ENCODE data around the gene ETV5.

ETV5 gene

GRCh38 chr3:186138272-186138981, 29.5 kb upstream of the ETV5 start:
- ChIA-PET POLR2A (no interaction called here), CTCF (no interaction called here)
- no peak for DNase-seq (ENCODE audit: extremely low spot score)
- TF ChIP-seq FOXA1 (IDR thresholded peaks at IDR 0.05) (no peak), NFRKB (IDR thresholded peaks at IDR 0.05) (no peak)

GRCh38 chr3:186137051-186137685, 28.3 kb upstream of the ETV5 start:
- DNase-seq (ENCODE audit: extremely low spot score): no peak
- ChIA-PET POLR2A (no interaction called here), CTCF (interaction anchor here (0.5 to 0.6 kb wide), 2 partner anchors 21 to 478 kb away, joined by 3 to 5 read pairs; no protein-coding TSS in a partner anchor)
- TF ChIP-seq SUZ12 (IDR thresholded peaks at IDR 0.05) (no peak), L3MBTL2 (conservative IDR thresholded peaks at IDR 0.05) (no peak), LEF1 (IDR thresholded peaks at IDR 0.05; ENCODE audit: borderline replicate concordance) (no peak), BHLHE40 (IDR thresholded peaks at IDR 0.05; ENCODE audit: borderline replicate concordance) (no peak), SP1 (IDR thresholded peaks at IDR 0.05) (no peak), ARNT (IDR thresholded peaks at IDR 0.05) (no peak), CTBP1 (IDR thresholded peaks at IDR 0.05; ENCODE audit: borderline replicate concordance) (no peak), ZNF384 (IDR thresholded peaks at IDR 0.05) (no peak), PKNOX1 (IDR thresholded peaks at IDR 0.05) (no peak), FOXA1 (IDR thresholded peaks at IDR 0.05) (no peak), TARDBP (IDR thresholded peaks at IDR 0.05) (no peak)

GRCh38 chr3:186133980-186134379, 25.1 kb upstream of the ETV5 start:
- no peak for DNase-seq (ENCODE audit: extremely low spot score)
- ChIA-PET POLR2A (no interaction called here), CTCF (no interaction called here)
- TF ChIP-seq BHLHE40 (IDR thresholded peaks at IDR 0.05; ENCODE audit: borderline replicate concordance): no peak
- TF ChIP-seq HDGF (IDR thresholded peaks at IDR 0.05; ENCODE audit: borderline replicate concordance): no peak
- no peak for TF ChIP-seq TARDBP (IDR thresholded peaks at IDR 0.05)
- no peak for TF ChIP-seq L3MBTL2 (conservative IDR thresholded peaks at IDR 0.05)
- no peak for TF ChIP-seq SUZ12 (IDR thresholded peaks at IDR 0.05)
- TF ChIP-seq ELF4 (IDR thresholded peaks at IDR 0.05): no peak
- no peak for TF ChIP-seq PKNOX1 (IDR thresholded peaks at IDR 0.05)
- TF ChIP-seq FOXM1 (IDR thresholded peaks at IDR 0.05; ENCODE audit: borderline replicate concordance): no peak
- TF ChIP-seq FOXK2 (IDR thresholded peaks at IDR 0.05): no peak
- TF ChIP-seq SP1 (IDR thresholded peaks at IDR 0.05): no peak
- no peak for TF ChIP-seq NFRKB (IDR thresholded peaks at IDR 0.05)
- TF ChIP-seq ZNF384 (IDR thresholded peaks at IDR 0.05): no peak

- no peak for DNase-seq (ENCODE audit: extremely low spot score)
- ChIA-PET POLR2A (no interaction called here), CTCF (no interaction called here)
- TF ChIP-seq BHLHE40 (IDR thresholded peaks at IDR 0.05; ENCODE audit: borderline replicate concordance): no peak
- no peak for TF ChIP-seq NFRKB (IDR thresholded peaks at IDR 0.05)
- TF ChIP-seq ELF4 (IDR thresholded peaks at IDR 0.05): no peak
- TF ChIP-seq FOXA1 (IDR thresholded peaks at IDR 0.05): no peak
These were observed 23.6 kb upstream of the ETV5 start for GRCh38 chr3:186132487-186132886.

GRCh38 chr3:186129206-186129605, 20.3 kb upstream of the ETV5 start:
- CTCF ChIA-PET: no interaction called here
- no peak for TF ChIP-seq FOXK2 (IDR thresholded peaks at IDR 0.05)
- TF ChIP-seq CTBP1 (IDR thresholded peaks at IDR 0.05; ENCODE audit: borderline replicate concordance): no peak
- TF ChIP-seq PKNOX1 (IDR thresholded peaks at IDR 0.05): no peak
- TF ChIP-seq SUZ12 (IDR thresholded peaks at IDR 0.05): no peak
- TF ChIP-seq LEF1 (IDR thresholded peaks at IDR 0.05; ENCODE audit: borderline replicate concordance): no peak
- TF ChIP-seq HDGF (IDR thresholded peaks at IDR 0.05; ENCODE audit: borderline replicate concordance): no peak
- TF ChIP-seq BHLHE40 (IDR thresholded peaks at IDR 0.05; ENCODE audit: borderline replicate concordance): no peak
- no peak for TF ChIP-seq TARDBP (IDR thresholded peaks at IDR 0.05)
- no peak for TF ChIP-seq FOXM1 (IDR thresholded peaks at IDR 0.05; ENCODE audit: borderline replicate concordance)
- no peak for TF ChIP-seq ARNT (IDR thresholded peaks at IDR 0.05)
- no peak for TF ChIP-seq NFRKB (IDR thresholded peaks at IDR 0.05)
- no peak for TF ChIP-seq SP1 (IDR thresholded peaks at IDR 0.05)
- no peak for TF ChIP-seq L3MBTL2 (conservative IDR thresholded peaks at IDR 0.05)
- no peak for TF ChIP-seq ELF4 (IDR thresholded peaks at IDR 0.05)
- TF ChIP-seq FOXA1 (IDR thresholded peaks at IDR 0.05): no peak
- no peak for TF ChIP-seq ZNF384 (IDR thresholded peaks at IDR 0.05)
- DNase-seq (ENCODE audit: extremely low spot score): no peak
- POLR2A ChIA-PET: no interaction called here

- TF ChIP-seq PKNOX1 (IDR thresholded peaks at IDR 0.05) (no peak), NFRKB (IDR thresholded peaks at IDR 0.05) (no peak), ELF4 (IDR thresholded peaks at IDR 0.05) (no peak), BHLHE40 (IDR thresholded peaks at IDR 0.05; ENCODE audit: borderline replicate concordance) (no peak), SUZ12 (IDR thresholded peaks at IDR 0.05) (no peak), HDGF (IDR thresholded peaks at IDR 0.05; ENCODE audit: borderline replicate concordance) (no peak), ARNT (IDR thresholded peaks at IDR 0.05) (no peak)
- DNase-seq (ENCODE audit: extremely low spot score): no peak
- ChIA-PET CTCF (no interaction called here), POLR2A (interaction anchor here (0.6 kb wide), 1 partner anchor 174 kb away, joined by 3 read pairs; no protein-coding TSS in a partner anchor)
These were observed 19.3 kb upstream of the ETV5 start for GRCh38 chr3:186128158-186128557.

Data from HEK293T (cell line).